Measurements from ENCODE around the gene CSH1. TPM values are rescaled to one million over a fixed set of nuclear protein-coding genes. Genes with fewer than 3 reads are reported as not detected.
"Not testable (repeated sequence)": the region's sequence is repeated elsewhere in the genome, so short reads cannot be mapped to it uniquely, and the experiment has no call there.

Gene CSH1
- total and polyA plus RNA-seq, 2 donors (not counting 1 experiment from before 2014, with no cell fraction given) = not detected

DNA sequence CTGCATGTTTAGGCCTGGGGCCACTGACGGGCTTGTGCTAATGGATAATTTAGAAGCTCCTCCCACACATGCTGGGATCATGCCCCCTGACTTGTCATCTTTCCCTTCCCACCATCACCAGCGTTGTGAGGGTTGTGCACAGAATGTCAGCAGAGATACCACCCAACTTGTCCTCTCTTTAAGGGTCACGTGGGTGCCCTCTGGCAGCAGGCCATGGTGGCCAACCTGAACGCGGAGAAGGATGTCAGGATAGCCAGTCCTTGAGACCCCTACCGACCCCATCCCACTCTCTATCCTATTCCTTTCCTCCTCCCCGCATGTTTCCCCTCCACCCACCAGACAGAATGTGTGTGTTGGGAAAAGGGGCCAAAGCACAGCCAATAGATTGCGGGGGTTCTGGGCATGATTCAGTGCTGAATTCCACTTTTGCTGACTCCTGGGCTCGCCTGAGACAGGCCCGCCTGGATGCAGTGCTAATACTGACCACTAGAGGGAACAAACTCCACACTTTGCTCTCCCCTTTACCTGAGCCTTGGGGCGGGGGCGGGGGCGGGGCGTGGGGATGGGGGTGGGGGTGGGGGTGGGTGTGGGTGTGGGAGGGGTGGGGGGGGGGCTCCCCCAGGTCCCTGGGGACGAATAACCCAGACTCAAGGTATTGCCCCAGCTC is 14.3 kb downstream of the CSH1 start, which contains the start of gene GH2:
Gene GH2, minus strand, starts transcription at position 10 of the 667 bp plus-strand sequence. CDS start 143 bp downstream, outside the sequence.
- H3K36me3 ChIP-seq (ENCODE audit: control insufficient read depth, insufficient read depth, low read length) = no peaks in the 10 kb centered on the region
- H3K9me3 ChIP-seq (ENCODE audit: control insufficient read depth, insufficient read depth, low read depth, low read length) = no peaks in the 10 kb centered on the region
- H3K4me1 ChIP-seq (ENCODE audit: control insufficient read depth, extremely low read depth, insufficient read depth, low read length) = no peaks in the 10 kb centered on the region
- no peak within 1 kb of the TSS for H3K27ac ChIP-seq (ENCODE audit: insufficient read depth, low read length)
- no peaks in the 10 kb centered on the region for H4K20me1 ChIP-seq (ENCODE audit: control insufficient read depth, extremely low read depth, insufficient read depth, low read length)
- peak; percentile 23 to 28 for DNase-seq (ENCODE audit: low read depth in 2 of 2)
- no peak within 1 kb of the TSS for H2AFZ ChIP-seq (ENCODE audit: low read length)
- H3K27me3 ChIP-seq (ENCODE audit: control insufficient read depth, insufficient read depth, low read length) = no peaks in the 10 kb centered on the region
- no peak within 1 kb of the TSS for H3K9ac ChIP-seq (ENCODE audit: insufficient read depth, low read length)
- H3K79me2 ChIP-seq (ENCODE audit: control insufficient read depth, insufficient read depth, low read length) = no peaks in the 10 kb centered on the region
- H3K4me3 ChIP-seq (replicated peaks in 1 of 4; ENCODE audit: control extremely low read depth in 1 of 4, insufficient read depth in 1 of 4, low read depth in 3 of 4, low read length in 4 of 4) = no peak within 1 kb of the TSS
- TF ChIP-seq, protein P1, sequence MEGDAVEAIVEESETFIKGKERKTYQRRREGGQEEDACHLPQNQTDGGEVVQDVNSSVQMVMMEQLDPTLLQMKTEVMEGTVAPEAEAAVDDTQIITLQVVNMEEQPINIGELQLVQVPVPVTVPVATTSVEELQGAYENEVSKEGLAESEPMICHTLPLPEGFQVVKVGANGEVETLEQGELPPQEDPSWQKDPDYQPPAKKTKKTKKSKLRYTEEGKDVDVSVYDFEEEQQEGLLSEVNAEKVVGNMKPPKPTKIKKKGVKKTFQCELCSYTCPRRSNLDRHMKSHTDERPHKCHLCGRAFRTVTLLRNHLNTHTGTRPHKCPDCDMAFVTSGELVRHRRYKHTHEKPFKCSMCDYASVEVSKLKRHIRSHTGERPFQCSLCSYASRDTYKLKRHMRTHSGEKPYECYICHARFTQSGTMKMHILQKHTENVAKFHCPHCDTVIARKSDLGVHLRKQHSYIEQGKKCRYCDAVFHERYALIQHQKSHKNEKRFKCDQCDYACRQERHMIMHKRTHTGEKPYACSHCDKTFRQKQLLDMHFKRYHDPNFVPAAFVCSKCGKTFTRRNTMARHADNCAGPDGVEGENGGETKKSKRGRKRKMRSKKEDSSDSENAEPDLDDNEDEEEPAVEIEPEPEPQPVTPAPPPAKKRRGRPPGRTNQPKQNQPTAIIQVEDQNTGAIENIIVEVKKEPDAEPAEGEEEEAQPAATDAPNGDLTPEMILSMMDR (conservative IDR thresholded peaks at IDR 0.05 in 1 of 2, IDR thresholded peaks at IDR 0.05 in 1 of 2; ENCODE audit: low read depth in 1 of 2, low read length in 2 of 2) = peak; percentile 52 to 71
- TF ChIP-seq EZH2 (IDR thresholded peaks at IDR 0.05; ENCODE audit: low read length, missing control alignments) = no peak
- H3K4me2 ChIP-seq (ENCODE audit: extremely low read depth, insufficient read depth, low read length) = no peak within 1 kb of the TSS

DNA sequence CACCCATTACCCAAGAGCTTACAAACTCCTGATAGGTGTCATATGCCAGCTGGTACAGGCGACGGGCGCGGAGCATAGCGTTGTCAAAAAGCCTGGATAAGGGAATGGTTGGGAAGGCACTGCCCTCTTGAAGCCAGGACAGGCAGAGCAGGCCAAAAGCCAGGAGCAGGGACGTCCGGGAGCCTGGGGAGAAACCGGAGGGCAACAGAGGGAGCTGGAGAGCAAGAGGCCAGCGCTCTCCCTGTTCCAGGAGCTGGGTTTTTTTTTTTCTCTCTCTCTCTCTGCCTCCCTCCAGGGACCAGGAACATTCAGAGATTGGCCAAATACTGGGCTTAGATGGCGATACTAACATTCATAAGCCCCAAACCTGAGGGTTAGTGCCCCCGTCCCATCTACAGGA is 15.0 kb downstream of the CSH1 start:
- not testable (repeated sequence) for H3K4me2 ChIP-seq (ENCODE audit: extremely low read depth, insufficient read depth, low read length); H3K27ac ChIP-seq (ENCODE audit: insufficient read depth, low read length); H3K4me3 ChIP-seq (replicated peaks in 1 of 4; ENCODE audit: control extremely low read depth in 1 of 4, insufficient read depth in 1 of 4, low read depth in 3 of 4, low read length in 4 of 4); H3K36me3 ChIP-seq (ENCODE audit: control insufficient read depth, insufficient read depth, low read length); H3K9ac ChIP-seq (ENCODE audit: insufficient read depth, low read length); H3K9me3 ChIP-seq (ENCODE audit: control insufficient read depth, insufficient read depth, low read depth, low read length); H4K20me1 ChIP-seq (ENCODE audit: control insufficient read depth, extremely low read depth, insufficient read depth, low read length); H3K27me3 ChIP-seq (ENCODE audit: control insufficient read depth, insufficient read depth, low read length); H3K79me2 ChIP-seq (ENCODE audit: control insufficient read depth, insufficient read depth, low read length); H2AFZ ChIP-seq (ENCODE audit: low read length); H3K4me1 ChIP-seq (ENCODE audit: control insufficient read depth, extremely low read depth, insufficient read depth, low read length); DNase-seq (ENCODE audit: low read depth in 2 of 2)

- no peak overlapping the region for H3K4me3 ChIP-seq (replicated peaks in 1 of 4; ENCODE audit: control extremely low read depth in 1 of 4, insufficient read depth in 1 of 4, low read depth in 3 of 4, low read length in 4 of 4)
- no peak overlapping the region for H3K4me2 ChIP-seq (ENCODE audit: extremely low read depth, insufficient read depth, low read length)
- DNase-seq (ENCODE audit: low read depth in 2 of 2) = no peak
- no peaks in the 10 kb centered on the region for H3K9me3 ChIP-seq (ENCODE audit: control insufficient read depth, insufficient read depth, low read depth, low read length)
- no peak overlapping the region for H3K9ac ChIP-seq (ENCODE audit: insufficient read depth, low read length)
- no peak overlapping the region for H2AFZ ChIP-seq (ENCODE audit: low read length)
- no peaks in the 10 kb centered on the region for H4K20me1 ChIP-seq (ENCODE audit: control insufficient read depth, extremely low read depth, insufficient read depth, low read length)
- H3K27ac ChIP-seq (ENCODE audit: insufficient read depth, low read length) = no peak overlapping the region
- no peaks in the 10 kb centered on the region for H3K4me1 ChIP-seq (ENCODE audit: control insufficient read depth, extremely low read depth, insufficient read depth, low read length)
- no peaks in the 10 kb centered on the region for H3K27me3 ChIP-seq (ENCODE audit: control insufficient read depth, insufficient read depth, low read length)
- H3K79me2 ChIP-seq (ENCODE audit: control insufficient read depth, insufficient read depth, low read length) = no peaks in the 10 kb centered on the region
- TF ChIP-seq EZH2 (IDR thresholded peaks at IDR 0.05; ENCODE audit: low read length, missing control alignments) = no peak
- TF ChIP-seq, protein P1 (conservative IDR thresholded peaks at IDR 0.05 in 1 of 2, IDR thresholded peaks at IDR 0.05 in 1 of 2; ENCODE audit: low read depth in 1 of 2, low read length in 2 of 2) = no peak
- no peaks in the 10 kb centered on the region for H3K36me3 ChIP-seq (ENCODE audit: control insufficient read depth, insufficient read depth, low read length)
Measured at GRCh38 chr17:63880706-63881105, 15.7 kb downstream of the CSH1 start.

DNA sequence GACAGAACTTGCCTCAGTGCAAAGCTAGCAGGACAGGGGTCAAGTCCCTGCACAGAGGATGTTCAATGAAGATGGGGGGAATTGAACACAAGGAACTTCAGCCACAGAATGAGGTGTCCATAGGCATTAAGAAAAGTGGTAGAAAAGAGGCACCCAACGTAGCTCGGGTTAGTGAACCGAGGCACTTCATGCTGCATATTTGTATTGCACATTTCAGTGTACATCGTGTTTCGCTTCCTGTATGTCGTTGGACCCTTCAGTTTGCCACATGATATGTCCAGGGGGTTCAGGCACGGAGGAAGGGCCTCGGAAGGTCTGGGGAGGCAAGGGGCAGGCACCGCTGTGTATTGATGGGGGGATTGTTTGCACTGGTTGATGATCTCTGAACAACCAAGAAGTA is 18.0 kb downstream of the CSH1 start:
- H3K27ac ChIP-seq (ENCODE audit: insufficient read depth, low read length); DNase-seq (ENCODE audit: low read depth in 2 of 2); H3K36me3 ChIP-seq (ENCODE audit: control insufficient read depth, insufficient read depth, low read length); H3K4me3 ChIP-seq (replicated peaks in 1 of 4; ENCODE audit: control extremely low read depth in 1 of 4, insufficient read depth in 1 of 4, low read depth in 3 of 4, low read length in 4 of 4); H4K20me1 ChIP-seq (ENCODE audit: control insufficient read depth, extremely low read depth, insufficient read depth, low read length); H3K79me2 ChIP-seq (ENCODE audit: control insufficient read depth, insufficient read depth, low read length); H2AFZ ChIP-seq (ENCODE audit: low read length); H3K27me3 ChIP-seq (ENCODE audit: control insufficient read depth, insufficient read depth, low read length); H3K9me3 ChIP-seq (ENCODE audit: control insufficient read depth, insufficient read depth, low read depth, low read length); H3K4me2 ChIP-seq (ENCODE audit: extremely low read depth, insufficient read depth, low read length); H3K9ac ChIP-seq (ENCODE audit: insufficient read depth, low read length); H3K4me1 ChIP-seq (ENCODE audit: control insufficient read depth, extremely low read depth, insufficient read depth, low read length): not testable (repeated sequence)

- not testable (repeated sequence) for H4K20me1 ChIP-seq (ENCODE audit: control insufficient read depth, extremely low read depth, insufficient read depth, low read length)
Measured at GRCh38 chr17:63874693-63875092, 21.7 kb downstream of the CSH1 start.

More at GRCh38 chr17:63874693-63875092, 21.7 kb downstream of the CSH1 start:
- H3K27ac ChIP-seq (ENCODE audit: insufficient read depth, low read length); H3K4me1 ChIP-seq (ENCODE audit: control insufficient read depth, extremely low read depth, insufficient read depth, low read length); H2AFZ ChIP-seq (ENCODE audit: low read length); H3K9ac ChIP-seq (ENCODE audit: insufficient read depth, low read length); H3K9me3 ChIP-seq (ENCODE audit: control insufficient read depth, insufficient read depth, low read depth, low read length); H3K36me3 ChIP-seq (ENCODE audit: control insufficient read depth, insufficient read depth, low read length); DNase-seq (ENCODE audit: low read depth in 2 of 2); H3K79me2 ChIP-seq (ENCODE audit: control insufficient read depth, insufficient read depth, low read length); H3K27me3 ChIP-seq (ENCODE audit: control insufficient read depth, insufficient read depth, low read length); H3K4me2 ChIP-seq (ENCODE audit: extremely low read depth, insufficient read depth, low read length); H3K4me3 ChIP-seq (replicated peaks in 1 of 4; ENCODE audit: control extremely low read depth in 1 of 4, insufficient read depth in 1 of 4, low read depth in 3 of 4, low read length in 4 of 4): not testable (repeated sequence)
